LNCaP clone FGC (cell line): Measurements from ENCODE around the gene TNFAIP6.
"Not testable (repeated sequence)": the region's sequence is repeated elsewhere in the genome, so short reads cannot be mapped to it uniquely, and the experiment has no call there.

Experiments used
- DNase-seq: peaks from one replicate; pipeline ENCODE4 v3.0.0-alpha.2; 2011; ENCODE audit warnings: low read depth
- H3K4me3 ChIP-seq: 2 replicates; pipeline ENCODE4 v1.5.1; 2011; ENCODE audit warnings: mild to moderate bottlenecking, low read depth, low read length, control low read depth
- CTCF ChIP-seq: IDR thresholded peaks from 2 replicates; pipeline ENCODE4 v1.5.1; 2012; ENCODE audit warnings: mild to moderate bottlenecking; ENCODE audit not compliant: control insufficient read depth, insufficient read depth; ENCODE audit errors: extremely low read depth

The TNFAIP6 gene

GRCh38 chr2:151334082-151334815 lies 23.1 kb upstream of the TNFAIP6 start:
- no peak for DNase-seq
- TF ChIP-seq CTCF: no peak
- H3K4me3 ChIP-seq: no peak overlapping the region

DNA sequence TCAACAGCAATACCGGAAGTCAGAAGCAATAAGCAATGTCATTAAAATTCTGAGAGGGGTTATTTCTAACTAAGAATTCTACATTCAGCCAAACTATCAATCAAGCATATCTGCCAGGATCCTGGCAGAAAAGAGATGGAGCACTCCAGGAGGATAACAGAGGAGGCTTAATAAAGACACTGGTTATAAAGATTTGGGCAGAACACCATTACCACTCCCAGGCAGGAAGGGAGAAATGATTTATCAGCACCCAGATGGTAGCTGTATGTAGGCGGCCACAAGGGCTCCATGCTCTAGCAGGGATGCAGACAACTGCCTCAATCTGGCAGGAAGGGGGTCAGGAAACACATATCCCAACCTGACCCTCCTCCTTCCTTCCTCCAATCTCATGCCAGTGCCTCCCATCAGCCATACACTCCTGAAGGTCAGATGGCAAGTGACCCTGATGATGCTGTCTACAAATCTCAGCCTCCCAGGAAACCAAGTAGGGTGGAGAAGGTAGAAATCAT lies 20.5 kb upstream of the TNFAIP6 start:
- DNase-seq: no peak
- H3K4me3 ChIP-seq: no peak overlapping the region
- TF ChIP-seq CTCF: no peak

DNA sequence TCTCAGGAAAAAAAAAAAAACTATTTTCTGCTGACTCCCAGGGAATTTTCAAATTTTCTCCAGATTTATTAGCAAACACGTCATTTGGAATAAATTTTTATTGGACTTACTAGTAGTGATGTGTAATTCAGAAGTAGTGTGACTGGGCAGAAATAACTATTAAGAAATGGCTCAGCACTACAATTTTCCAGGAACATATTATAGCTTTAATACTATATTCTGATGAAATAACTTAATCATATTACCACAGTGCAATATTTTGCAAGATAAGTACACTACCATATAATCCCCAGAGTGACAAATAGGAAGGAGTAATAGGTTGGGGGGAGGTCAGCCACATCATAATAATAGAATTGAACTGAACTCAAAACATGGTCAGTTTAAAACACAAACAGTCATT lies 19.7 kb upstream of the TNFAIP6 start:
- no peak for DNase-seq

GRCh38 chr2:151338115-151338514 lies 19.3 kb upstream of the TNFAIP6 start:
- no peak for DNase-seq

More for the DNA sequence above, 19.7 kb upstream of the TNFAIP6 start:
- no peak overlapping the region for H3K4me3 ChIP-seq
- no peak for TF ChIP-seq CTCF

GRCh38 chr2:151343073-151343472 lies 14.3 kb upstream of the TNFAIP6 start:
- no peak overlapping the region for H3K4me3 ChIP-seq
- DNase-seq: no peak
- no peak for TF ChIP-seq CTCF

More at GRCh38 chr2:151338115-151338514, 19.3 kb upstream of the TNFAIP6 start:
- TF ChIP-seq CTCF: no peak
- no peak overlapping the region for H3K4me3 ChIP-seq

DNA sequence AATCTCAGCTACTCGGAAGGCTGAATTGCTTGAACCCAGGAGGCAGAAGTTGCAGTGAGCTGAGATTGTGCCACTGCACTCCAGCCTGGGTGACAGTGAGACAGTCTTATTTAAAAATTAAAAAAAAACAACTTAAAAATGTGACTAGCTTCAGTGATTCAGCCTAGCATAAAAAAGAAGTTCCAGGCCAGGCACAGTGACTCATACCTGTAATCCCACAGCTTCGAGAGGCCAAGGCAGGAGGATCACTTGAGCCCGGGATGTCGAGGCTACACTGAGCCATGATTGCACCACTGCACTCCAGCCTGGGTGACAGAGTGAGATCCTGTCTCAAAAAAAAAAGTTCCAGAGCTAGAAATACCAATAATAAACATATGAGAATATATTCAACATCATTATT lies 13.2 kb upstream of the TNFAIP6 start:
- H3K4me3 ChIP-seq, DNase-seq: not testable (repeated sequence)

DNA sequence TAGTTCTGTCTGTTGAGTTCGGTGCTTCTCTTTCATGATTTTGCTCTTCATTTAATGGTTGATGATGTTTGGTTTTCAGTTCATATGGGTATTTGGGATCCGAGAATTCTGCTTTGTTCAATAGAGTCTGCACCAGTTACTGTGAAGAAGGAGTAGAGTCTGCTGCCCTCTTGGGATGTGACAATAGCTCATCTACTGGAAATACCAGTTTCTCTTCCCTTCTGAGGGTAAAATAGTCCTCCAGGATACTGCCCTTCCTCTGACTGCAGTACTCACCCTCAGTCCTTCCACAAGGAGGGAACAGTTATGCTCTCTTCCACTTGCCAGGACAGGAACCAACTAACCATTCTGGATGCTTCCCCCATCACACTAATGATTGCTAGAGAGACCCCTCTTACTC lies 12.5 kb upstream of the TNFAIP6 start:
- no peak overlapping the region for H3K4me3 ChIP-seq
- no peak for TF ChIP-seq CTCF
- DNase-seq: no peak
